Endothelial cell of umbilical vein (primary cell): ENCODE measurements around the gene FBXO9. TPM values are rescaled to one million over a fixed set of nuclear protein-coding genes. Genes with fewer than 3 reads are reported as not detected.

Experiments used
- BruUV-seq: library from RNA; stranded (reverse); fragments of 400-500 nt; replicated peaks from 2 replicates; lab custom pipeline; 2021; lab: Mats Ljungman, UMichigan
- CTCF ChIA-PET: fragments of 300-600, 350-600 bp; sonication (Branson Sonifier 250); formaldehyde crosslinking; loops from one replicate; lab custom pipeline; 2021; ENCODE audit warnings: antibody characterized with exemption, inconsistent platforms; lab: Charles Lee
- POLR2A ChIA-PET: fragments of 300-600, 350-600 bp; sonication (Branson Sonifier 250); formaldehyde crosslinking; loops from one replicate; lab custom pipeline; 2021; ENCODE audit warnings: antibody characterized with exemption, inconsistent platforms; lab: Charles Lee
- DNase-seq: peaks from one replicate; pipeline ENCODE4 v3.0.0-alpha.2; 2011; ENCODE audit warnings: low read depth, low spot score
- FAIRE-seq: peaks from 2 replicates; lab custom pipeline; 2011; peaks lifted over from hg19 to GRCh38; lab: Jason Lieb, UNC
- H2AFZ ChIP-seq: 2 replicates; pipeline ENCODE4 v1.6.0; 2012; ENCODE audit warnings: low read depth, low read length, control low read depth, inconsistent platforms
- H3K27ac ChIP-seq: 2 replicates; pipeline ENCODE4 v1.5.1; 2011; ENCODE audit warnings: low read depth, mild to moderate bottlenecking, control low read depth, low read length, moderate library complexity; ENCODE audit not compliant: insufficient read depth
- H3K27me3 ChIP-seq, 2 experiments: 2 replicates each; pipeline versions ENCODE4 v1.6.0 to v1.6.1; 2011; ENCODE audit warnings: low read length in 2 of 2, mixed read lengths in 1 of 2; ENCODE audit not compliant: control insufficient read depth in 2 of 2, insufficient read depth in 2 of 2
- H3K36me3 ChIP-seq, 2 experiments: 2 replicates in 1 of 2; 3 replicates in 1 of 2; pipeline ENCODE4 v1.5.1; 2011; ENCODE audit warnings: low read length in 2 of 2, mild to moderate bottlenecking in 1 of 2, moderate library complexity in 1 of 2; ENCODE audit not compliant: control insufficient read depth in 2 of 2, insufficient read depth in 2 of 2; ENCODE audit errors: extremely low read depth in 1 of 2
- H3K4me1 ChIP-seq: 3 replicates; pipeline ENCODE4 v1.5.1; 2011; ENCODE audit warnings: mild to moderate bottlenecking, low read length; ENCODE audit not compliant: control insufficient read depth, insufficient read depth; ENCODE audit errors: extremely low read depth
- H3K4me2 ChIP-seq: 2 replicates; pipeline ENCODE4 v1.6.1; 2011; ENCODE audit warnings: low read length, control low read depth, mixed read lengths; ENCODE audit not compliant: insufficient read depth
- H3K4me3 ChIP-seq, 3 experiments: fragments of 200-600 bp in 1 of 3; sonication (generic), shearing (Covaris generic) in 1 of 3; replicated peaks in 1 of 3; 2 replicates each; pipeline ENCODE4 v1.5.1; 2011 to 2016; ENCODE audit warnings: control low read depth in 3 of 3, low read length in 3 of 3, mild to moderate bottlenecking in 2 of 3, inconsistent platforms in 1 of 3, low read depth in 1 of 3, moderate library complexity in 1 of 3; ENCODE audit not compliant: insufficient read depth in 1 of 3
- H3K79me2 ChIP-seq: 2 replicates; pipeline ENCODE4 v1.6.0; 2012; ENCODE audit warnings: low read length, inconsistent platforms; ENCODE audit not compliant: control insufficient read depth, insufficient read depth
- H3K9ac ChIP-seq: replicated peaks from 2 replicates; pipeline ENCODE3; 2011; ENCODE audit warnings: low read length, control low read depth; ENCODE audit not compliant: insufficient read depth; ENCODE audit errors: extremely low read depth
- H3K9me1 ChIP-seq: replicated peaks from 3 replicates; pipeline ENCODE4 v1.6.0; 2011; ENCODE audit warnings: mild to moderate bottlenecking, low read length; ENCODE audit not compliant: control insufficient read depth, insufficient read depth; ENCODE audit errors: extremely low read depth
- H3K9me3 ChIP-seq: replicated peaks from 2 replicates; pipeline ENCODE4 v1.5.1; 2012; ENCODE audit warnings: low read length, inconsistent platforms; ENCODE audit not compliant: control insufficient read depth, insufficient read depth
- H4K20me1 ChIP-seq: replicated peaks from 2 replicates; pipeline ENCODE3; 2011; ENCODE audit warnings: mild to moderate bottlenecking, low read length; ENCODE audit not compliant: control insufficient read depth, insufficient read depth; ENCODE audit errors: extremely low read depth
- CTCF ChIP-seq, 2 donors: IDR thresholded peaks; 1 replicate in 1 of 2; 2 replicates in 1 of 2; pipeline ENCODE4 v1.5.1; 2011; ENCODE audit warnings: low read length in 2 of 2, mild to moderate bottlenecking in 2 of 2, moderate library complexity in 2 of 2, control low read depth in 1 of 2, inconsistent platforms in 1 of 2, low read depth in 1 of 2; ENCODE audit not compliant: insufficient read depth in 1 of 2; ENCODE audit errors: extremely low read depth in 1 of 2
- EZH2 ChIP-seq: IDR thresholded peaks from 2 replicates; pipeline ENCODE4 v1.6.1; 2012; ENCODE audit warnings: borderline replicate concordance, low read depth, mild to moderate bottlenecking, moderate library complexity, low read length, inconsistent platforms; ENCODE audit not compliant: severe bottlenecking
- FOS ChIP-seq: IDR thresholded peaks from 2 replicates; pipeline ENCODE4 v1.6.1; 2011; ENCODE audit warnings: mild to moderate bottlenecking, low read length, moderate library complexity, borderline replicate concordance; ENCODE audit not compliant: insufficient read depth
- GATA2 ChIP-seq: IDR thresholded peaks from 2 replicates; pipeline ENCODE4 v1.7.0; 2011; ENCODE audit warnings: low read depth, mild to moderate bottlenecking, moderate library complexity, mixed read lengths, low read length; ENCODE audit not compliant: insufficient read length, insufficient read depth
- JUN ChIP-seq: IDR thresholded peaks from 2 replicates; pipeline ENCODE4 v1.6.1; 2011; ENCODE audit warnings: borderline replicate concordance, low read depth; ENCODE audit not compliant: insufficient read length, insufficient read depth
- MAX ChIP-seq: IDR thresholded peaks from 2 replicates; pipeline ENCODE4 v1.6.1; 2011; ENCODE audit not compliant: insufficient read depth, insufficient read length
- MYC ChIP-seq: IDR thresholded peaks from one replicate; pipeline ENCODE4 v1.6.1; 2011; ENCODE audit warnings: mild to moderate bottlenecking, low read depth, low read length
- POLR2A ChIP-seq: IDR thresholded peaks from 2 replicates; pipeline ENCODE4 v1.6.1; 2012; ENCODE audit warnings: low read depth, mild to moderate bottlenecking, control low read depth, low read length
- POLR2AphosphoS5 ChIP-seq: IDR thresholded peaks from 2 replicates; pipeline ENCODE4 v1.6.1; 2012; ENCODE audit warnings: low read depth, mild to moderate bottlenecking, control low read depth, low read length, moderate library complexity; ENCODE audit not compliant: insufficient read depth
- dilution Hi-C: fragments of 300-500 bp; cut with MboI; formaldehyde crosslinking; loops from one replicate; pipeline ENCODE4 v1.15.0; 2019; ENCODE audit warnings: low sequenced_read_pairs; ENCODE audit not compliant: extremely low pct_ligation_motif_present
- intact Hi-C: fragments of 100-400 bp; cut with micrococcal nuclease; formaldehyde crosslinking; loops from one replicate; pipeline ENCODE4 v1.10.0; 2022
- polyA plus RNA-seq, 4 experiments: library from polyadenylated mRNA; depleted of rRNA in 3 of 4; stranded (reverse) in 3 of 4; unstranded in 1 of 4; fragments of >200 nt; gene quantifications; 2 replicates each; pipeline versions ENCODE4 v1.2.1 to v1.2.3, GENCODE V29; 2011 to 2012; ENCODE audit warnings: missing spikeins in 1 of 4
- total RNA-seq: library from RNA; stranded (reverse); gene quantifications from 2 replicates; pipeline ENCODE4 v1.2.3, GENCODE V29; 2021

The FBXO9 gene
- total and polyA plus RNA-seq, 2 donors (not counting 3 experiments of a cell fraction or from before 2014, with no cell fraction given), result 48.1 to 58.9 TPM

- no peak overlapping the region for H3K4me3 ChIP-seq
- H3K9ac ChIP-seq, result no peak overlapping the region
- no peaks in the 10 kb centered on the region for H3K36me3 ChIP-seq
- no peak for TF ChIP-seq CTCF (IDR thresholded peaks at IDR 0.05; ENCODE audit: extremely low read depth in 1 of 2, insufficient read depth in 1 of 2, low read depth in 1 of 2, low read length in 2 of 2)
- TF ChIP-seq GATA2, result no peak
- TF ChIP-seq FOS, result no peak
- no peak for TF ChIP-seq MAX
- TF ChIP-seq MYC, result no peak
- no peak for TF ChIP-seq POLR2A
- TF ChIP-seq JUN, result no peak
- no peak for TF ChIP-seq EZH2
- TF ChIP-seq POLR2AphosphoS5, result no peak
- peaks cover 2% of the 10 kb centered on the region for H3K4me1 ChIP-seq
- POLR2A ChIA-PET, result no interaction called here
- H4K20me1 ChIP-seq, result peaks cover 2% of the 10 kb centered on the region
- H2AFZ ChIP-seq, result no peak overlapping the region
- CTCF ChIA-PET, result interaction anchor here (0.7 to 2.0 kb wide), 3 partner anchors 11 to 647 kb away, joined by 3 to 6 read pairs (median 4); no protein-coding TSS in a partner anchor
- H3K9me3 ChIP-seq, result no peaks in the 10 kb centered on the region
- H3K9me1 ChIP-seq, result no peaks in the 10 kb centered on the region
- peaks cover 9% of the 10 kb centered on the region for H3K79me2 ChIP-seq
- intact Hi-C loops (no loop called here), dilution Hi-C loops (no loop called here)
- no peak for FAIRE-seq
- DNase-seq, result no peak
- H3K4me2 ChIP-seq, result no peak overlapping the region
- H3K27me3 ChIP-seq, result no peaks in the 10 kb centered on the region
- no TSS peak for BruUV-seq
- H3K27ac ChIP-seq, result no peak overlapping the region
Observed at GRCh38 chr6:53054532-53054931, 10.7 kb upstream of the FBXO9 start.
